ENCODE data around the gene RIC3.

GRCh38 chr11:8122173-8122764, 46.6 kb downstream of the RIC3 start:
- TF ChIP-seq, protein P1, sequence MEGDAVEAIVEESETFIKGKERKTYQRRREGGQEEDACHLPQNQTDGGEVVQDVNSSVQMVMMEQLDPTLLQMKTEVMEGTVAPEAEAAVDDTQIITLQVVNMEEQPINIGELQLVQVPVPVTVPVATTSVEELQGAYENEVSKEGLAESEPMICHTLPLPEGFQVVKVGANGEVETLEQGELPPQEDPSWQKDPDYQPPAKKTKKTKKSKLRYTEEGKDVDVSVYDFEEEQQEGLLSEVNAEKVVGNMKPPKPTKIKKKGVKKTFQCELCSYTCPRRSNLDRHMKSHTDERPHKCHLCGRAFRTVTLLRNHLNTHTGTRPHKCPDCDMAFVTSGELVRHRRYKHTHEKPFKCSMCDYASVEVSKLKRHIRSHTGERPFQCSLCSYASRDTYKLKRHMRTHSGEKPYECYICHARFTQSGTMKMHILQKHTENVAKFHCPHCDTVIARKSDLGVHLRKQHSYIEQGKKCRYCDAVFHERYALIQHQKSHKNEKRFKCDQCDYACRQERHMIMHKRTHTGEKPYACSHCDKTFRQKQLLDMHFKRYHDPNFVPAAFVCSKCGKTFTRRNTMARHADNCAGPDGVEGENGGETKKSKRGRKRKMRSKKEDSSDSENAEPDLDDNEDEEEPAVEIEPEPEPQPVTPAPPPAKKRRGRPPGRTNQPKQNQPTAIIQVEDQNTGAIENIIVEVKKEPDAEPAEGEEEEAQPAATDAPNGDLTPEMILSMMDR (IDR thresholded peaks at IDR 0.05): no peak
- TF ChIP-seq EP300 (IDR thresholded peaks at IDR 0.05): no peak

All from tibial nerve (tissue), 4 donors.